ENCODE measurements around the gene CD3D.

Gene CD3D

GRCh38 chr11:118342503-118343161, at the start of gene CD3D:
CD3D (minus strand) TSS chr11:118342705; CDS start chr11:118342607, 98 bp downstream.
- DNase-seq = peak; percentile 80

- no peak for DNase-seq
Observed at GRCh38 chr11:118383657-118384056, 41.2 kb upstream of the CD3D start.

- DNase-seq = no peak
Observed at GRCh38 chr11:118382954-118383353, 40.4 kb upstream of the CD3D start.

DNA sequence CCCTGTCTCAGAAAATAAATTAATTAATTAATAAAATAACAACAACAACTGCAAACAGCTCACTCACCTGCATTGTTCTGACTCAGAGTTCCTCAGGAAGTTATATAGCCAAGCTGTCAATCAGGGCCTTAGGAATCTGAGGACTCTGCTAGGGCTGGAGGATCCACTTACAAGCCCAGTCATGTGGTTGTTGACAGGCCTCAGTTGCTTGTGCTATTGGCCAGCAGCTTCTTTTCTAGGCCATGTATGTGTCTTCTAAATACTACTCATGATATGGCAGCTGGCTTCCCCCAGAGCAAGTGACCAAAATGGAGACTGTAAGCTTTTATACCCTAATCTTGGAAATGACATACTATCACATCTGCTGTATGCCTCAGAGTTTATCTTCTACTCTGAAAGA, 38.1 kb upstream of the CD3D start:
- no peak for DNase-seq

DNA sequence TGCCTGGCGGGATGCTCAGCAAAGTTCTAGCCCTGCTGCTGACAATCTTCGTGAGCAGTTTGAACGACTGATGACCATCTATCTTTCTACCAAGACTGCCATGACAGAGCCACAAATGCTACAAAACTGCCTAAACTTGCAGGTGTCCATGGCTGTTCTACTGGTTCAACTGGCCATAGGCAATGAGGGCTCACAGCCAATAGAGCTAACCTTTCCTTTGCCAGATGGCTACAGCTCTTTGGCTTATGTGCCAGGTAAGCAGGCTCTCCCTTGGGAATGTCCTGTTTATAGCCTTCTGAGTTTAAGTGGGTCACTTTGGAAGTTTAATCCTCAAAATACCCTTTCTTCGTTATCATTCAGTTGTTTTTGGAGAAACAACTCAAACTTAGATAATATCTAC, 37.0 kb upstream of the CD3D start:
- DNase-seq = no peak

DNA sequence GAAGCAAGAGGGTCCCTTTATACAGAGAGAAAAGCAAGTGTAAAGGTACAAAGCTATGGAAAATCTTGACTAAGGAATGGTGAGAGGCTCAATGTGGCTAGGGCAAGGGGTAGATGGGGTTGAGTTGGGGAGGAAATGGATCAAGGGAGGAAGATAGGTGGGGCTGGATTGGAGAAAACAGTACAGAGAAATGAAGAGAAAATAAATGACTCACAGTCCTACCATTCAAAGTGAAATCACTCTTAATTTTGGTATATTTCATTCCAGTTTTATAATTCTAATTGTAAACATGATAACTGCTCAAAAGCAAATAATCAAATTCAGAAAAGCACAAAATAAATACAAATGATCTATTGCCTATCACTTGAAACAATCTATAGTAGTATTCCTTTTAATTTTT, 33.5 kb upstream of the CD3D start:
- no peak for DNase-seq

- DNase-seq = no peak
Observed at GRCh38 chr11:118374729-118375128, 32.2 kb upstream of the CD3D start.

- DNase-seq = no peak
Observed at GRCh38 chr11:118373871-118374270, 31.4 kb upstream of the CD3D start.

DNA sequence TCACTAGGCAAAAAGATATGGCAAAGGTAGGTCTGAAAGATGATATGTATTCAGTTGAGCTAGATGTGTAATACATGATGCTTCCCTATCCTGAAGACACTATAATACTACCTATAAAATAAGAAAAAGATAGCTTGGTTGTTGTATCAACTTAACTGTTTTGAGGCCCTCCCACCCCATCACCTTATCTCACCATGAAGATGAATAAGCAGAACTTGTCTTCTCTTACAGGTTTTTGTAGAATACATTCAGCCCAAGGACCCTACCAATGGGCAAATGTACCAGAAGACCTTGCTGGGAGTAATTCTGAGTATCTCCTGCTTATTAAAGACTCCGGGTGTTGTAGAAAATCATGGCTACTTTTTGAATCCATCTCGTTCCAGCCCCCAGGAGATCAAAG, 30.8 kb upstream of the CD3D start:
- DNase-seq = no peak

- no peak for DNase-seq
Observed at GRCh38 chr11:118370774-118371173, 28.3 kb upstream of the CD3D start.

GRCh38 chr11:118366287-118366686, 23.8 kb upstream of the CD3D start:
- DNase-seq = no peak

GRCh38 chr11:118364956-118365615, 22.6 kb upstream of the CD3D start:
- DNase-seq = no peak

DNA sequence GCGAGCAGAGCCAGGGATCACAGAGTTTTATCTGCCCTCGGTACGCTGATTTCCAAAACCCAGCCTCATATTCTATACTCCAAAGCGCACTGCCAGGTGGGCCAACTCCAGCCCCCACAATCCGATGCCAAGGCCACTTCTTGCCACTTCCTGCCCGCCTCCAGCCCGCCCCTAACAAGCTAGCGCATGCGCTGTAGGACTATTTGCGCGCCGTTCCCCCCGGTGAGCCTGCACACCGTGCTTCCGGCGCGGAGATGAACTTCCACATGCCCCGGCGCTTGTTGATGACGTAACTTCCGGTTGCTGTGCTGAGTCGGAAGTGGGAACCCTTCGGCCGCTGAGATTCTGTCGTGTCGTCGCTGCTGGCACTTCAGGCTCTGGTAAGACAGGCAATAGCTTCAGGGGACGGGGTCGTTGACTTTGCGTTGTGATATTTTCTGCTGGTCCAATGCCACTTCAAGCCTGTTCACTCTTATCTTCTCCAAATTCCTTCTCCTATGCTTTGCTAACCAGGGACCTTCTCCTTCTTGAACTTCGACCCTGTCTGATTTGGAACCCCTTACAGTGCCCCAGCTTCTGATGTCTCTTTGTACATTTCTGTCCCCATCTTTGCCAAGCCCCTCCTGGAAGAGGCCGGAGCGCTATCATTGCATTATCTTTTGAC, 16.9 kb upstream of the CD3D start, which contains the start of gene UBE4A:
UBE4A (plus strand) TSS at position 306 of the 664 bp plus-strand sequence. CDS start 5,481 bp downstream, outside the sequence.
- peak; percentile 99 for DNase-seq

- no peak for DNase-seq
Observed at GRCh38 chr11:118358071-118358470, 15.6 kb upstream of the CD3D start.

DNA sequence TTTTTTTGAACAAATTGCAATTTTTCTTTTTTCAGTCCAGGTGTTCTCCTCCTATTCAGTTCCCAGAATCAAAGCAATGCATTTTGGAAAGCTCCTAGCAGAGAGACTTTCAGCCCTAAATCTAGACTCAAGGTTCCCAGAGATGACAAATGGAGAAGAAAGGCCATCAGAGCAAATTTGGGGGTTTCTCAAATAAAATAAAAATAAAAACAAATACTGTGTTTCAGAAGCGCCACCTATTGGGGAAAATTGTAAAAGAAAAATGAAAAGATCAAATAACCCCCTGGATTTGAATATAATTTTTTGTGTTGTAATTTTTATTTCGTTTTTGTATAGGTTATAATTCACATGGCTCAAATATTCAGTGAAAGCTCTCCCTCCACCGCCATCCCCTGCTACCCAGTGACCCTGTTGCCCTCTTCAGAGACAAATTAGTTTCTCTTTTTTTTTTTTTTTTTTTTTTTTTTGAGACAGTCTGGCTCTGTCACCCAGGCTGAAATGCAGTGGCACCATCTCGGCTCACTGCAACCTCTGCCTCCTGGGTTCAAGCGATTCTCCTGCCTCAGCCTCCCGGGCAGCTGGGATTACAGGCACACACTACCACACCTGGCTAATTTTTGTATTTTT, 10.7 kb upstream of the CD3D start:
- DNase-seq = no peak

- DNase-seq = no peak
Observed at GRCh38 chr11:118349475-118349874, 7.0 kb upstream of the CD3D start.

DNA sequence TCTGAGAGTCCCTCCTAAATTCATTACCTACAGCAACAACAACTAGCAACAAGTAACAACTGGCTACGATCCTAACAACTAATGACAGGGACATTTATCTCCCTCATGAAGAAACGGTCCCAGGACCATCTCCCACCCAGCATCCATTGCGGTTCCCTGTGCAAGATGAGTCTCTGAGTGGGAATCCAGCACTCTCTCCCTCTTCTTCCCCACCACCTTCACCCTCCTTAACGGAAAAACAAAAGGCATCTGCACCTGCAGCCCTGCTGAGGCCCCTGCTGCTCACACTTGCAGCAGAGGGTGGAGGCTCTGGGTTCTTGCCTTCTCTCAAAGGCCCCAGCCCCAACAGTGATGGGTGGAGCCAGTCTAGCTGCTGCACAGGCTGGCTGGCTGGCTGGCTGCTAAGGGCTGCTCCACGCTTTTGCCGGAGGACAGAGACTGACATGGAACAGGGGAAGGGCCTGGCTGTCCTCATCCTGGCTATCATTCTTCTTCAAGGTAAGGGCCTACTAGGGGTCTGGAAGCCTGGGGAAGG, 1.5 kb upstream of the CD3D start, which contains the start of gene CD3G:
CD3G (plus strand) TSS at position 364 of the 535 bp plus-strand sequence; CDS start at position 444, 80 bp downstream.
- DNase-seq = peak; percentile 88

DNA sequence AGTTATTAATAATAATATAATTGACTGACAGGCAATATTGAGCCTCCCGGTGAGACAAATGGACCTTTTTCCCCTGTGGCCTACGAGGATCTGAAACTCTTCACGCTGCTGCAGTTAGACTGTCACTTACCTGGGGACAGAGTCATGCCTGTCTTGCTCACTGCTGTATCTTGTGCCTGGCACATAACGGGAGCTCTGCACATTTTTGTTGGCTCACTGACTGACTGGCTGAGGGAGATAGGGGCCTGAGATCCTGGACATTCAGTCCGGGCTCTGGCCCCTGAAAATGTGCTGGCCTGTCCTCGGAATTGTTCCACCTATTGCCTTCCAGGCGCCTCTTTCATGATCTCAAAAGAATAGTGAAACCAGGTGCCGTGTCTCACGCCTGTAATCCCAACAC, 743 bp upstream of the CD3D start:
- DNase-seq = peak; percentile 48

DNA sequence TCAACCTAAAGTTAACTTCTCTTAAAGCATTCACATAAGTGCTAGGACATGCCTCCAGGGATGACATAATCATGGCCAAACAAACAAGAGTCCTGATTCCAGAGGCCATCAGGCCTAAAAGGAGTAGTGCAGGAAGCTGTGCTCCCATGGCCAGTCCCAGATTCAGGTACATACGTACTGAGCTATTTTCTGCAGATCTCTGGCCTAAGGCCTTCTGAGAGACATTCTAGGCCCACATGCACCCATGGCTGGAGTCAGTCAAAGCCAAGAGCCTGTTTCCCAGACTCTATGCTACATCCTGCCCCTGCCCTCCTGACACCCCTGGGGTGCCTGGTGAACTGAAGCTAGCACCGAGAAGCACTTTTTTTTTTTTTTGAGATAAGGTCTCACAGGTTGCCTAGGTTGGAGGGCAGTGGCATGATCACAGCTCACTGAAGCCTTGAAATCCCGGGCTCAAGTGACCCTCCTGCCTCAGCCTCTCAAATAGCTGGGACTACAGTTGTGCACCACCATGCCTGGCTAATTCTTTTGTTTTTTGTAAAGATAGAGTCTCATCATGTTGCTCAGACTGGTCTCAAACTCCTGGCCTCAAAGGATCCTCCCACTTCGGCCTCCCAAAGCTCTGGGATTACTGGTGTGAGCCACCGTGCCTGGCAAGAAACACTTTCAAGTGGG, 553 bp downstream of the CD3D start:
- peak; percentile 55 for DNase-seq

DNA sequence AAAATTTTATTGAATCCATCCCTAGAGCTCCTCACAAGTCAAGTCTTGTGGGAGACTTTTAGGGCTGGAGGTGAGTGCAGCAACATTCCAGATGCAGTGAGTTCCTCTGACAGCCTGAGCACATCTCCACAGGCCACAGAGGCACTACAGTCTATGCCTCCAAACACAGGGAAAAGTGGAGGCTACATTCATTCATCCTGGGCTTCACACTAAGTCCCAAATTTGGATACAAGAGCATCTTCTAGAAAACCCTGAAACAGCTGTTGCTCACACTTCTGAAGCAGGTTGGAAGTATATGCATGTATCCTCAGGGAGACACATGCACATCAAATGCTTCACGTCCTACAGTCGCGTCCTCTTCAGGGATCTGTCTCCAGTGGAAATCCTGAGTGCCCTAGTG, 1.2 kb downstream of the CD3D start:
- no peak for DNase-seq

GRCh38 chr11:118340449-118340848, 2.1 kb downstream of the CD3D start:
- peak; percentile 17 for DNase-seq

- peak; percentile 47 for DNase-seq
Observed at GRCh38 chr11:118339281-118339961, 3.1 kb downstream of the CD3D start.

Data from CD4-positive, alpha-beta T cell treated with Interleukin-17A for 4 hours (primary cell).